HEK293 (cell line): ENCODE data around the gene EMC6.

Experiments
- ZNF266 ChIP-seq: fragments of 450-650 bp; formaldehyde crosslinking; IDR thresholded peaks from 2 replicates; pipeline ENCODE4 v1.5.1; 2016; ENCODE audit warnings: missing biosample characterization, missing genetic modification characterization, low read depth
- TF ChIP-seq, protein P1 (sequence below): fragments of 450-650 bp; formaldehyde crosslinking; IDR thresholded peaks from 2 replicates; pipeline ENCODE4 v1.5.1; 2016; ENCODE audit warnings: missing biosample characterization, missing genetic modification characterization
- TF ChIP-seq, protein P2 (sequence below): fragments of 450-650 bp; formaldehyde crosslinking; IDR thresholded peaks from 2 replicates; pipeline ENCODE4 v1.5.1; 2016; ENCODE audit warnings: missing biosample characterization, missing genetic modification characterization
- TF ChIP-seq, protein P3 (sequence below): fragments of 450-650 bp; formaldehyde crosslinking; IDR thresholded peaks from 2 replicates; pipeline ENCODE4 v1.5.1; 2016; ENCODE audit warnings: missing biosample characterization, missing genetic modification characterization
- TF ChIP-seq, protein P4 (sequence below): fragments of 450-650 bp; formaldehyde crosslinking; IDR thresholded peaks from 2 replicates; pipeline ENCODE4 v1.5.1; 2016; ENCODE audit warnings: missing biosample characterization, missing genetic modification characterization

DNA sequence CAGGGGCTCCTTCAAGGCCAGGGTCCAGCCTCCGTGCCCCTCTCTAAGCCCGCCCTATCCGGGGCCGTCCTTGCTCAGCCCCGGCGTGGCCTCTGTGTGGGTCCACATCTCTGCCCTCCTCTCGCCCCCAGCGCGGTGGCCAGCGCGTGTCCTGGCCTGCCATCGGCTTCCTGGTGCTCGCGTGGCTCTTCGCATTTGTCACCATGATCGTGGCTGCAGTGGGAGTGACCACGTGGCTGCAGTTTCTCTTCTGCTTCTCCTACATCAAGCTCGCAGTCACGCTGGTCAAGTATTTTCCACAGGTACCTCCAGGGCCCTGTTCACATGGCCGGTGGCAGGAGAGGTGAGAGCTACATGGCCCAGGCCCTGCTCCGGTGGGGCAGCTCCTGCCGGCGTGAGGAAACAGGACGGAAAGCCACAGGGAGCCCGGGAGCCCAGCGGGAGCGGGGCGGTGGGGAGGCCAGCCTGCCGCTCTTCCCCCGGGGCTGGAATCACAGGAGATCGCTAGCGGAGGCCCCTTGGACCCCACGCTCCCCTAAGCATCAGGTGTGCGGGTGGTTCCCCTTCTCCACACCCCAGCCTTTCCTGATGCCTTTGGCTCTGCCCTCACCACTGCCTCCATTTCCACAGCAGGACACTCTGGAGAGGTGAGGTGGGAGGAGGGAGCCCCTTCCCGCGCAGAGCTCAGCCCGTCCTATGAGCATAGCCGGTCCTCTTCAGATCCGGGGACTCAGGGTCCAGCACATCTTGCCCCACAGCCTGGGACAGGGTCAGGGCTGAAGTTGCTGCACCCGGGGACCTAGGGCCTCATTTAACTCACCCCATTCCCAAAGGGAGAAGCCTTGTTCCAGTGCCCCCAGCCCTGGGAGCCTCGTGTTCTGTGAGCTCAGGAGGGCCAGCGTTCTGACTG, 10.5 kb upstream of the EMC6 start:
- TF ChIP-seq, protein P1, sequence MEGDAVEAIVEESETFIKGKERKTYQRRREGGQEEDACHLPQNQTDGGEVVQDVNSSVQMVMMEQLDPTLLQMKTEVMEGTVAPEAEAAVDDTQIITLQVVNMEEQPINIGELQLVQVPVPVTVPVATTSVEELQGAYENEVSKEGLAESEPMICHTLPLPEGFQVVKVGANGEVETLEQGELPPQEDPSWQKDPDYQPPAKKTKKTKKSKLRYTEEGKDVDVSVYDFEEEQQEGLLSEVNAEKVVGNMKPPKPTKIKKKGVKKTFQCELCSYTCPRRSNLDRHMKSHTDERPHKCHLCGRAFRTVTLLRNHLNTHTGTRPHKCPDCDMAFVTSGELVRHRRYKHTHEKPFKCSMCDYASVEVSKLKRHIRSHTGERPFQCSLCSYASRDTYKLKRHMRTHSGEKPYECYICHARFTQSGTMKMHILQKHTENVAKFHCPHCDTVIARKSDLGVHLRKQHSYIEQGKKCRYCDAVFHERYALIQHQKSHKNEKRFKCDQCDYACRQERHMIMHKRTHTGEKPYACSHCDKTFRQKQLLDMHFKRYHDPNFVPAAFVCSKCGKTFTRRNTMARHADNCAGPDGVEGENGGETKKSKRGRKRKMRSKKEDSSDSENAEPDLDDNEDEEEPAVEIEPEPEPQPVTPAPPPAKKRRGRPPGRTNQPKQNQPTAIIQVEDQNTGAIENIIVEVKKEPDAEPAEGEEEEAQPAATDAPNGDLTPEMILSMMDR (tag by site-specific recombination) = no peak
- no peak for TF ChIP-seq ZNF266 (tag by site-specific recombination)
- TF ChIP-seq, protein P2, sequence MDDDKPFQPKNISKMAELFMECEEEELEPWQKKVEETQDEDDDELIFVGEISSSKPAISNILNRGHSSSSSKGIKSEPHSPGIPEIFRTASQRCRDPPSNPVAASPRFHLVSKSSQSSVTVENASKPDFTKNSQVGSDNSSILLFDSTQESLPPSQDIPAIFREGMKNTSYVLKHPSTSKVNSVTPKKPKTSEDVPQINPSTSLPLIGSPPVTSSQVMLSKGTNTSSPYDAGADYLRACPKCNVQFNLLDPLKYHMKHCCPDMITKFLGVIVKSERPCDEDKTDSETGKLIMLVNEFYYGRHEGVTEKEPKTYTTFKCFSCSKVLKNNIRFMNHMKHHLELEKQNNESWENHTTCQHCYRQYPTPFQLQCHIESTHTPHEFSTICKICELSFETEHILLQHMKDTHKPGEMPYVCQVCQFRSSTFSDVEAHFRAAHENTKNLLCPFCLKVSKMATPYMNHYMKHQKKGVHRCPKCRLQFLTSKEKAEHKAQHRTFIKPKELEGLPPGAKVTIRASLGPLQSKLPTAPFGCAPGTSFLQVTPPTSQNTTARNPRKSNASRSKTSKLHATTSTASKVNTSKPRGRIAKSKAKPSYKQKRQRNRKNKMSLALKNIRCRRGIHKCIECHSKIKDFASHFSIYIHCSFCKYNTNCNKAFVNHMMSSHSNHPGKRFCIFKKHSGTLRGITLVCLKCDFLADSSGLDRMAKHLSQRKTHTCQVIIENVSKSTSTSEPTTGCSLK (tag by site-specific recombination) = no peak
- TF ChIP-seq, protein P3, sequence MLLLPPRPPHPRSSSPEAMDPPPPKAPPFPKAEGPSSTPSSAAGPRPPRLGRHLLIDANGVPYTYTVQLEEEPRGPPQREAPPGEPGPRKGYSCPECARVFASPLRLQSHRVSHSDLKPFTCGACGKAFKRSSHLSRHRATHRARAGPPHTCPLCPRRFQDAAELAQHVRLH (tag by site-specific recombination) = no peak
- TF ChIP-seq, protein P4, sequence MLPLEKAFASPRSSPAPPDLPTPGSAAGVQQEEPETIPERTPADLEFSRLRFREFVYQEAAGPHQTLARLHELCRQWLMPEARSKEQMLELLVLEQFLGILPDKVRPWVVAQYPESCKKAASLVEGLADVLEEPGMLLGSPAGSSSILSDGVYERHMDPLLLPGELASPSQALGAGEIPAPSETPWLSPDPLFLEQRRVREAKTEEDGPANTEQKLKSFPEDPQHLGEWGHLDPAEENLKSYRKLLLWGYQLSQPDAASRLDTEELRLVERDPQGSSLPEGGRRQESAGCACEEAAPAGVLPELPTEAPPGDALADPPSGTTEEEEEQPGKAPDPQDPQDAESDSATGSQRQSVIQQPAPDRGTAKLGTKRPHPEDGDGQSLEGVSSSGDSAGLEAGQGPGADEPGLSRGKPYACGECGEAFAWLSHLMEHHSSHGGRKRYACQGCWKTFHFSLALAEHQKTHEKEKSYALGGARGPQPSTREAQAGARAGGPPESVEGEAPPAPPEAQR (tag by site-specific recombination) = no peak
